Bone marrow (tissue), 2 donors: Measurements from ENCODE around the gene UBE3A.
"Not testable (repeated sequence)": the region's sequence is repeated elsewhere in the genome, so short reads cannot be mapped to it uniquely, and the experiment has no call there.

ENCODE experiments used
- DNase-seq, 2 donors: peaks; one replicate each; lab custom pipeline; 2025; lab: John Stamatoyannopoulos, UW

Gene UBE3A

DNA sequence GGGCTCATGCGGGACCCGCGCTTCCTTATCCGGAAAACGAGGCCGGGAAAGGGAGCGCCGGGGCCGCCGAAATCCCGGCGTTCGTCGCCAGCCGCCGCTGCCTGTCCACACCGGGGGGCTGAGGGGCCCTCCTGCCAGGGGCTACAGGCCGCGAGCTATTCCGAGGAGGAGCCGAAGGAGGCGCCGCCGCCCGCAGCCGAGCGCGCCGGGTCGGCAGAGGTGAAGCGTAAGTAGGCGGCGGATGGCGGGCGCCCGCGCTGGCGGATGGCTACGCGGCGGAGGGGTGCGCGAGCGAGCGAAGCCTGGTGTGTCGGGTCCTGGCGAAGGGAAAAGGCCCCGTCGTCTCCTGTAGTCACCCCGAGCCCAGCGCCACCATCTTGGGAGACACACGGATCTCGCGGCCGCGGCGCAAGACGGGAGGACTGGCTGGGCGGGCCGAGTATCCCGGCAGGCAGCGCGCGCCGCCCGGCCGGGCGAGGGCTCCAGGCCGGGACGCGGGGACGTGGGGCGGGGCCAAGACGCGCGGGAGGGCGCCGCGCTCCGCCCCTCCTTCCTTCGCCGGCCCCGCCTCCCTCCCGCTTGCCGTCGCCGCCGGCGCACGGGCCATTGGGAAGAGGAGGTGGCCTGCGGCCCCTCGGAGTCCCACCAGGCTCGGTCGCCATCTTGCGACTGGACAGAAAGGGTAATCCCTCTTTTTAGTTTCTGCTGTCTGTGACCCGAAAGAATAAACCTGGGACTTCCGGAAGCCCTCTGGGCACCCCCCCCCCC lies at the start of gene UBE3A:
Gene UBE3A, minus strand, starts transcription at position 424 of the 768 bp plus-strand sequence. CDS start 29,917 bp downstream, outside the sequence.
- DNase-seq = peak; percentile 73 to 85

DNA sequence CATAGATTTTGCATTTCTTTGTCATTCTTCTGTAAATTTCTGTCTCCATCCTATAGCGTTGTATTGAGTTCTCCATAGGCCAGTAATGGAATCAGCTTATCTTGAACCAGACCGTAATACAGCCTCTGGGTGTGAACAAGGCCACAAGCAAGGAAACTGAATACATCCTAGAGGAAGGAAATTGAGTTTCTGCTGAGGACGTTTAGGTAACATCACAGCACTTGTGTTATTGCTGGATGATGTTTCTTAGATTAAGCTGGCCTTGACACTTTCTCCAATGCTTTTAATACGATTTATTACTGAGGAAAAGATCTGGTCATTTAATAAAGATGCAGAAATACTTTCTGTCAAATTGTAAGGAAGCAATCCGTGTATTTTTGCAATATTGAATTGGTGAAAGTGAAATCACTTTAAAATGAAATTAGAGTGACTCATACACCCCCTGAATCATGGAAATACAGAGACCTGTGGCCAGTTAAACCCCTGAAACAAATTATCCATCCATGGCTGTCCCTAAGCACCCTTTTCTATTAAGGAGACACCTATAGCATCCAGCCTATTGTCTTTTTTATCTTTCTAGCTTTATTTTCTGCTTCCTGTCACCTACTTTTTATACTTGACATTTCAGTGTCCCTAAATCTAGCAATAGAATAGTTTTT lies 48.5 kb upstream of the UBE3A start:
- DNase-seq = no peak

DNA sequence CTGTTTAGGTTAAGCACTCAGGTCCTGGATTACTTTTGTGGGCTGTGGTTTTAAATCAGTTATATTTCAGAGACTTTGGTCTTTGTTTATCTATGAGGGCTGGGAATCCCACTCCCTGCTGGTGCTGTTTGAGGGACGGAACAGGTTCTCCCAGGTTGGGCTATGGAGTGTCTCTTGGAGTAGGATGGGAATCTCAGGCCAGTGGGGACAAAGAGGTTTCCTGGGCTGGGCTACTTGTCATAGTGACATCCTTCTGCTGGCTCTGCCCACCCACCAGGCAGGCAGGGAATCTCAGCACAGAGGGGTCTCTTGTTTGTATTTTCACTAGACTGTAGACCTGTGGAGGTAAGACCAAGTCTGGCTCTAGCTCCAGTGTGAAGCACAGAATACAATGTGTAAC lies 47.2 kb upstream of the UBE3A start:
- DNase-seq = no peak

DNA sequence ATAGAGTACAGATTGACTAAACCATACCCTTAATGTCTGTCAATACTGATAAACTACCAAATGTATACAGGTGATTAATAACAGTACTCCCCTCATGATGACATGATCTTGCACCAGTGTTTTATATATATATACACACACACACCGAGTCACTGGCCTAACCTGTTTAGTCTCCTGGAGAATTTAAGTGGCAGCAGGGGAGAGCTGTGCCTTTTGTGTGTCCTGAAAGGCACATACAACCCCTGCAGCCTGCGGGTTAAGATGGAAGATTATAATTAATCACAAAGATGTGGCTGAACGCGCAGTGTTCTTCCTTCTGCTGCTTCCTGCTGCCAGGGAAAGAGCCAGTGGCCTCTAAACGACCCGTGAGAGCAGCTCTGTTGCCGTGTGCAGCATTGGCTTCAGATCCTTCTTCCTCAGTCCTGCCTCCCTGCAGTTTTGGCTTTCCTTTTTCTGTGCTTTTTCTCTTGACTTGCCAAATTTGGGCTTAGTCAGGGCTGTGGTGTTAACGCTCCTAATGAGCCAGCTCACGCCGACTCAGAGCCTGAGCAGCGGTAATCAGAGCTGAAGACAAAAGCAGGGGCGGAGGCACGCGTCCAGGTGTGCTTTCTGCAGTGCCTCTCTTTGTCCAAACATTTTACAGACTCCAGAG lies 42.5 kb upstream of the UBE3A start:
- DNase-seq = no peak

DNA sequence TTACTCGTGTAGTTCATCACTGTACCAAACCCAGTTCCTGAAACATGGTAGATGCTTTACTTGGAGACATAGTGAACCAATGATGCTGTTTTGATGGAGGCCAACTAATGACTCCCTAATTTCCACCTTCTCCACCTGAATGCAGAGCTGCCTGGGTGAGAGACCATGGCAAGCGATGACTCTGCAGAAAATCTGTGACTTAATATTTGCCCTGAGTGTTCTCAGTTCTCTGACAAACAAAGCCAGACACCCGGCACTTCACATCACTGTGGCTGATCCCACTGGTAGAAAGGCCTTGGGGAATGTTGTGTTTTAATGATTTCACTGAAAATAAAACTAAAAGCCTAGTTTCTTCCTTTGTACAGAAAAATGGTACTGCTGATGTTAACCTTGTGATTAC lies 39.5 kb upstream of the UBE3A start:
- DNase-seq = no peak

DNA sequence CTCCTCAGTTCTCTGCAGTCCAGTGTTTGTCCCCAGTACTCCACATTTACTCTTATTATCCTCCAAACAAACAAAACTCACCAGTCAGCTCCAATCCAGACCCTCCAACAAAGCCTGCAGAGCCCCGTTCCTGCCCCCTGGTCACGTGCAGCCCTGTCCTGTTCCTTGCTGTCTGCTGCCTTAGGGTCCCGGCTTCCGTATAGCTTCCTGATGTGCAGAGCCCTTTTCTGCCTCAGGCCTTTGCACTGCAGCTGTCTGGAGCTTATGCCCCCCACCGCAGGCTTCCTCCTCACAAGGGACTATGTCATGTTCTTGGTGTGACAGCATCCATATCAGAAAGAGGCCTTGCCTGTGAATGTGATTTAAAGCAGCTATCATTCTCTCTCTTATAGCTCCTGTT lies 39.0 kb upstream of the UBE3A start:
- no peak for DNase-seq

DNA sequence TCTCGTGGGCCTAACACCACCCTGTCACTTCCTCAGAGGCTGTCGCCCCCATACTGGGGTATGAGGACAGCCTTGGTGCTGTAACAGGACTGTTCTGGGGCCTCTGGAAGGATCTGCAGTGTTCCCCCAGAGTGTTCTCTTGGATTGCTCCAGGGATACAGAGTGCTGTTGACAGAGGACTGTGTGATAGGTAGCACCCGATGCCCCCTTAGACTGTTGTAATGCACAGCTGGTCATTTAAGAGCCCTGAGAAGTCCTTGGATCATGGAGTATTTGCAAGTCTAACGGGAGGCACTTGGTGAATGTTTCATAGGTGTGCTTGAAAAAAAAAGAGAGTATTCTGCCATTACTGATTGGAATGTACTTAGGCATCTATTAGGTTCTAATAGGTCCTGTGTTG lies 35.4 kb upstream of the UBE3A start:
- no peak for DNase-seq

DNA sequence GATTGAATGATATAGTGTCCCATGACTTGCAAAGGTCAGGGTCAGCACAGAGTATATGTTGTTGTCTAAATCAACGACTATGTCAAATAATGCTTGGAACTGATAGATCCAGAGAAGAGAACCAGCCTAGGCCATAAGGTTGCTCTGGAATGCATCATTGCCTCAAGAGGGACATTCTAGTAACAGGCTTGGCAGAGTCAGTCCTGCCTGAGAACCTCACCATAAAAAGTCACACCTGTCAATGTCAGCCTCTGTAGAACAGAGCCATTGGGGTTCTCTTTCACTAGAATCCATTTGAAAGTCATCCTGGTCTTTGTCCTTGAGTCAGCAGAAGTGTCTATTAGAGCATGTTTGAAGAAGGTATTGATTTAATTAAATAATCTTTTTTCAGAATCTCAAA lies 31.4 kb upstream of the UBE3A start:
- no peak for DNase-seq

DNA sequence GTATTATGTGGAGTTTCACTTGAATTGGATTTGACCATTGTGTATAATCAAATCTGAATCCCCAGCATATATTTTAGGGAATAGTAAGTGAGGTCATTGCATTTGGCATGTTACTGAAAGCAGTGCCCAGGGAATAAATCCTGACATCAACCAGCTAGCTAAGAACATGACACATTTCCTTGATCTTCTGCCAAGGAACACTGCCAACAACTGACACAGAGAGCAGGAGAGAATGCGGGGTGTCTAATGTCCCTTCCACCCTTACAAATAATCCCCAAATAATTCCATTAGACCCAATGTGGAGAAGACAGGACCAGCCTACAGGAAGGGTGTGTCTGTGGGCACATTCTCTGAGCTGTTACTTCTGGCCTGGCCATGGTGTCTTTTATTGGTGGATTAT lies 30.6 kb upstream of the UBE3A start:
- DNase-seq = no peak

DNA sequence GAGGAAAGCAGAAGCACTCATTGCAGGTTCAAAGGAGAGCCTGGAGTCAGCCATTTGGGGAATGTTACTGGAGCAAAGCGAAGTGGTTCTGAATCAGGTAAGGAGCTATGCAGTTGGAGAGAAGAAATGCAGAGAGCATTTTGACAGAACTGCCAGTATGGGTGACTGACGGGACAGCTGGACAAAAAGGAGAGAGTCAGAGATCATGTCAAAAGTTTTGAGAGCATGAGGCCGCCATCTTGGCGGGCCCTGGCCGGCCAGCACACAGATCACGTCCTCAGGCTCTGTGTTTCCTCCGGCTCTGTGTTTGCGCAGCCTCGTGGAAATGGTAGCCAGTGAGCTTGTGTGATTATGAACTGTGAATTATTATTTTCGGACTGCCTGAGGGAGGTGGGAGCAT lies 29.8 kb upstream of the UBE3A start:
- no peak for DNase-seq

DNA sequence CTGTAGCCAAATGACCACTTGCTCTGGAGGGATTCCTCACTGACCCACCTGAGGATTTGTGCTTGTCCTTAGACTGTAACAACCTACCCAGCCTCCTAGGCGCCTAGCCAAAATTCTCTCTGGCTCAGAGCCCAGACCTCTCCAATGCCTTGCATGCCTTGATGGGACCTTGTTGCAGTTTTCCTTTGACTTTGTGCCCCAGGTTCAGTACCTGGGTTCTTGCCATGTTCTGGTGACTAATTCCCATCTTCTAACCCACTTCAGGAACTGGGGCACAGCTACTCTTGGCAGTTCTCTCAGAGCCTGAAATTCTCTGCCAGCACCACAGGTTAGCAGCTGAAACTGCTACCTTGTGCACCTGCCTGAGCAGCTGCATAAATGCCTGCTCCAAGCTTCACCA lies 27.0 kb upstream of the UBE3A start:
- no peak for DNase-seq

DNA sequence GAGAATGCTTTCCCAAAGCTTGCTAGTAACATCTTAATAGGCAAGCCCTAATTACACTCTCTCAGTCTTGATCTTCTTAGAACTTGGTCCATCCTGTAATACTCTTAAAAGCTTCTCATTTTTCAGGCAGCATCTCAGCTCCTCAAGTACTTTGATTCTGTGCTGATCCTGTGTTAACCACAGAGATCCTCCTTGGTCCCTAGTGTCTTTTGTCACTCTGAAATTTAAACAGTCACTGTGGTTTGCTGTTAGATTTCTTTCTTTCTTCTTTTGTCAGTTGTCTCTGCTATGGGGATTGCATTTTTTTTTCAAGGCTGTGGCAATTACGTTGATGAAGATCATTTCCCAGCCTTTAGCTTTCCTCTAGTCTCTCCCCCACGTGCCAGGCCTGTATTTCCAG lies 26.0 kb upstream of the UBE3A start:
- DNase-seq = no peak

DNA sequence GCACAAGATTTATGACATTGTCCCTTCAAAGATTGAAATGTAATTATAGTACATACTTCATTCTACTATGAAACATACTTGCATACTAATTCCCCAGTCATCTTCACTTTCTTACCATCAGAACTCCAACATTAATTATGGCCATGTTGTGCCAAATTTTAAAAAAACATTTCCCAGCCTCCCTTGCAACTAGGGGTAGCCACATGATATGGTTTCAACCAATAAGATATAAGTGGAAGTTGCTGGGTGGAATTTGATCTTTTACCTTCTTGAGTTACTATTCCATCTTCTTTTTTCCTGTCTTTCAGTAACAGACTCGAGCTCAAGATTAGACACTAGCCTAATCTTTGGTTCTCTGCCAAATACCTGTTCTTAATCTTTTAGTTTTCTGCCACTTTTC lies 25.6 kb upstream of the UBE3A start:
- DNase-seq = no peak

DNA sequence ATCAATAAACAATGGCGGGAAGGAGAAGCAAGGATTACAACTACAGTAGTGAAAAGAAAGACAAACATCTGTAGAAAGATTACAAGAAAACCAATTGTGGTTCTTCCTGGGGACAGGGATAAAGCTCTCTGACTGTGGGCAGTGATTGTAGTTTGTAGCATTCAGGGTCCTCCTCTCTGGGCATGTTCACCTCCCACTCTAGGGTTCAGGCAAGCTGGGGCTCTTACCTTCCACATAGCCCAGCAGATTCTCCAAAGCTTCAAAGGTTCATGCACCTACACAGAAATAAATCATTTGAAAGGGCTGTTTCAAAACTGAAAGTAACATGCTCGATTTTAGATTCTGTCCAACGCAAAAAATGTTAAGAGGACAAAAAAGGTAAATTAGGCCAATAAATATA lies 17.4 kb upstream of the UBE3A start:
- DNase-seq = no peak

DNA sequence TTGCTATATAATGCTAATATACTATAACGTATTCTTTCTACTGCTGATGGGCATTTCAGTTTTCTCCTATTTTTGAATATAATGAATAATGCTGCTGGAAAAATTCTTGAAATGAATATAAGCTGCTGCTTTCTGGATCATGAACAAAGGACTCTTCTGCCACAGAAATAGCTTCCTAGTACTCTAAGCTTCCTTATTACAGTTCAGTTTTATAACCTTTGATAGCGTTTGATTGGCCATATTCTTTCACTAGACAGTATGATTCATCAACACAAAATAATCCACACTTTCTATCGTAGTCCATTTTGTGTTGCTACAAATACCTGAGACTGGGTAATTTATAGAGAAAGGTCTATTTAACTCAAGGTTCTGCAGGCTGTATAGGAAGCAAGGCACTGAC lies 16.4 kb upstream of the UBE3A start:
- no peak for DNase-seq

DNA sequence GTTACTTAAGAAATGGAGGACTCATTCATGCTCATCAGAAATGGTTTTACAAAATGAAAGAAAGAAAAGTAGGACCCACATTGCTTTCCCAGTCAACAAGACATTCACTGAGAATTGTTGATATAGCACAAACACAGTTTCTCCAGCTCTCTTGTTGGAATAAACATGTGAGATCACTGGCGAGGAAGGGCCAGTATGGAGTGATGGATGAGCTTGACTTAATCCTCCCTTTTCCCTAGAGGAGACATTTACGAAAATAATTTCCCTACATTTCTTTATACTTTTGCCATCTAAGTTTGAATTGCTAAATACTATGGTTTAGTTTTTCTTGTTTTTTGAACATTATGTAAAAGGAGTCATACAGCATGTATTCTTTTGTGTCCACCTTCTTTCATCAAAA lies 15.9 kb upstream of the UBE3A start:
- DNase-seq = no peak

DNA sequence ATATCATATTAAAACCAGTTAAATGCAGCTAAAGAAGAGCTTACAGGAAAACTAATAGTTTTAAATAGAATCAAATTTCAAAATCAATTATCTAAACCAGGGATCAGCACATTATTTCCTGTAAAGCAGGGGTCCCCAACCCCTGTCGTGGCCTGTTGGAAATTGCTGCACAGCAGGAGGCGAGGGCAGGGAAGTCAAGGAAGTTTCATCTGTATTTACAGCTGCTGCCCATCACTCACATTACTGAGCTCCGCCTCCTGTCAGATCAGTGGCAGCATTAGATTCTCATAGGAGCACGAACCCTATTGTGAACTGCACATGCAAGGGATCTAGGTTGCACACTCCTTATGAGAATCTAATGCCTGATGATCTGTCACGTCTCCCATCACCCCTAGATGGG lies 14.4 kb upstream of the UBE3A start:
- not testable (repeated sequence) for DNase-seq

DNA sequence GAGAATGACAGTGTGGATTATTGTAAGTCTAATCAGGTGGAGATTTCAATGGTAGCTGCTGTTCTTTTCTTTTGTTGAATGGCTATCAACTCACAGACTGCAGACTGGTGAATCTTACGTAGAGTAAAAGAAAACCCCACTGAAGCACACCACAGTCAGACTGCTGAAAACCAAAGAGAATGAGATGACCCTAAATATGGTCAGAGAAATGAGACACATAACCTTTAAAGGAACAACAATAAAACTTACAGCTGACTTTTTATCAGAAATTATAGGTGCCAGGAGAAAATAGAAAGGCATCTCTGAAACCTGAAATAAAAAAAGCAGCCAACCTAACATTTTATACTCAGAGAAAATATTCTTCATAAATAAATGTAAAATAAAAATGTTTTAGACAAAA lies 12.7 kb upstream of the UBE3A start:
- no peak for DNase-seq

DNA sequence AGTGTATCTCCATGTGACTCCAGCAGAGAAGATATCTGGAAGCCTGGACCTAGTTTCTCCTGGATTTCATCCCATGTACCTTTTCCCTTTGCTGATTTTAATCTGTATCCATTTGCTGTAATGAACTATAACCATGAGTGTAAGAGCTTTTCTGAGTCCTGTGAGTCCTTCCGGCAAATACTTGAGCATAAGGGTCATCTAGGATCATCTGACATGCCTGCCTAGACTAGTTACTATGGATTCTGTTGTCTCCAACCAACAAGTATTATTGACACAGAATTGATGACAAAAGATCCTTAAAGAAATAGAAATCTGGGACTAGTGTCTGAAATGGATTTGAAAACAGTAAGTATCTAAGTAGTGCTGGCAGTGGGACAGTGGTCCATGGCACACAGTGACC lies 11.3 kb upstream of the UBE3A start:
- no peak for DNase-seq

DNA sequence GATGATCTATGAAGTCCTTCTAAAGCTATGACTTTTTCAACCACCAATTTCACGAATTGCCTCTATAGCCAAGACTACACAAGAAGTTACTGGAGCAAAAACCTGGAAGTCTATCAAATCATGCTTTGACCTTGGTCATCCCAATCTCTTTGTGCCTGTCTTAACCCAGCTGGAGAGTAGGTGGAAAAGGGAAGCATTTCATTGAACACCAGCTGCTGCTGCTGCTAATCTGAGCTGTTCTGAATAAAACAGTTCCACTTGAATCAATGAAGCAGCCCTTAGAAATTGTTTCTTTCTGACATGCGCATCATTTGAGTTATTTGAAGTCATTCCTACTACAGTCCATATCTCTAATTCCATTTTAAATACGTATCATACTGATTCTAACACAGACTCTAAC lies 7.3 kb upstream of the UBE3A start:
- no peak for DNase-seq

DNA sequence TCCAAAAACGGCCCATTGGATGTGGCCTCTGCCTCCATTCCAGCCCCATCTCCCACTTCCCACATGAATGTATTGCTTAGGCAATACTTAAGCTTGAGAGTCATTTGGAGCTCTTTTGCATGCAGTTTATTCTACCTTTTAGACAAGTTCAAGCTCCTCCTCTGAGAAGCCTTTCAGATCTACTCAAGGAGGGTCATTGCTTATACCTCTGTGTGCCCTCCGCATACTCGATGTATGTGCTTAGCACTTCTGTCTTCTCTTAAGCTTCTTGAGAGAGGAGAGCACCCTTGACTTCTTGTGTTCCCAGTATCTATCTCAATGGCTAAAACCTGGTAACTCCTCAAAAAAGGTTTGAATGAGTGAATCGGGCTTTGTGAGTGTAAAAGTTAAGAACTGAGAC lies 6.6 kb upstream of the UBE3A start:
- no peak for DNase-seq

DNA sequence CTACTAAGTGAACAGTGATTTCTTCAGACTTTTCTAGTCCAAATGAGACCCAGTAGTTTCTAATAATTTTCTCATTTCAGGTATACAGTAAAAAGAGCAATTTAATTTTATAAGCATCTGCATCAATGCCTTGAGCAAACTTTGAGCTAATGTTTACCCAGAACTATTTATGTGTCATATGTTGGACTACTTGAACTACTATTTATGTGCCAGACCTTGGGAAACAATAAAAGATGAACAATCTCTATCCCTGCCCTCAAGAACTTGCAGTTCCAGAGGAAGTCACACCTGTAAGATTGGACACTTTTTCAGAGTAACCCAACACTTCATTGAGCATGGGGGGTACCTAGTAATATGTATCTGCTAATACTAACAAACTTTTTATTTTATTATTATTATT lies 2.3 kb upstream of the UBE3A start:
- DNase-seq = no peak

DNA sequence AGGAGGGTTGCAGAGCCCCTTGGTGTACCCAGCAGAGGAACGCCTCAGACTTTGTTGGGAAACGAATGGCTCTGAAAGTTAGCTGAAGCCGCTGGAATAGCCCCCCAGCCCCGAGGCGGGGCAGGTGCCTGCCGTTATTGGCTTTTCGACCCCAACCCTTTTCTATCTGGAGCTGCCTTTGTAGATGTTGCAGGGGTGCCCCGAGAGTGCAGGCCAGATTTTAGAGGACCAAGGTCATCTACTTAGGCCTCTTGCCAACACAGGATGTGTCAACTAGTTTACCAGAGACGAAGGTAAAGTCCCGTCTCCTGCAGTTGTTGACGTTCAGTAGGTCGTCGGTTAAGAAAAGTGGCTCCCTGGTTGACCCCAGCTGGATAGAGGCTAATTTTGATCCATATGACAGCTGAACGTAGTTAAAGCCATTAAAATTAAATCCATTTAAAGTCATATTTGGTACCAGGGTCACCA lies 579 bp upstream of the UBE3A start:
- DNase-seq = peak in 1 of 2 donors; percentile 44
